Hepatic stellate cell (primary cell): ENCODE results near the gene TMEM150C.
"Not testable (repeated sequence)": the region's sequence is repeated elsewhere in the genome, so short reads cannot be mapped to it uniquely, and the experiment has no call there.

ENCODE experiments used
- DNase-seq: peaks from one replicate; pipeline ENCODE4 v3.0.0; 2011; ENCODE audit warnings: low spot score

The TMEM150C gene

DNA sequence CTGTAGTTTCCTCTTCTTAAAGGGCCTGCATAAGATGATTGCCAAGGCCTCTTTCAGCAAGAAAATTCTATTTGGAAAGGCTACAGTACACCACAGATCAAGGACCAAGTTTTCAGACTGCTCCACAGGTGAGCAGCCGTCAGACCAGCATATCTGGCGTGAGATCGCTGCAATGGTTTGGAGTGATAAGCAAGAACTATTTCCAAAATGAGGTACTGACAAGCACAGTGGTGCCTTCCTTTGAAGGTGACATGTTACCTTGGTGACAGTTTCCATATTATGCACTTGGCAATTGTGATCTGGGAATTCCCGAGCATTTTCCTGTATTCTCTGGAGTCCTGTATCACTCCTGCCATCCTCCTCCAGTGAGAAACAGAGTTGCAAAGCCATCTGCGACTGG, 7.3 kb upstream of the TMEM150C start:
- no peak for DNase-seq

DNA sequence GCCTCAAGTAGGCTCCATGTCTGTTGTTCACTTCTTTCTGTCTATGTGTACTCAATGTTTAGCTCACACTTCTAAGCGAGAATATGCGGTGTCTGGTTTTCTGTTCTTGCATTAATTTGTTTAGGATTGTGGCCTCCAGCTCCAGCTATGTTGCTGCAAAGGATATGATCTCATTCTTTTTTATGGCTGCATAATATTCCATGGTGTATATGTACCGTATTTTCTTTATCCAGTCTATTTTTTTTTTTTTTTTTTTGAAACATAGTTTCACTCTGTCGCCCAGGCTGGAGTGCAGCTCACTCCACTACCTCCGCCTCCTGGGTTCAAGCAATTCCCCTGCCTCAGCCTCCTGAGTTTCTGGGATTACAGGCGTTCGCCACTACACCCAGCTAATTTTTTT, 5.7 kb upstream of the TMEM150C start:
- no peak for DNase-seq

DNA sequence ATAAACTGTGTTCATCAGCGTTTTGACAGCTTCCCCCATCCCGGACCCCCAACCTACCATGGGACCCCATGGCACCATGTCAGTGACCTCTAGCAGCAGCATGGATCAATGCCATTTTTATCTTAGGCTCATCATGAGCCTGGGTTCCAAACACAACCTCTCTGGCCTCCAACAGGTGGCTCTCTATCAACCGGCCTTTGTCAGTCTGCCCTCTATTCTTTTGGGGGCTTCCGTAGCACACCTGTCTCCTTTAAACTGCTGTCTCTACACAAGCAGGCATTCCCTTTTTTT, 721 bp upstream of the TMEM150C start:
- DNase-seq, result no peak

DNA sequence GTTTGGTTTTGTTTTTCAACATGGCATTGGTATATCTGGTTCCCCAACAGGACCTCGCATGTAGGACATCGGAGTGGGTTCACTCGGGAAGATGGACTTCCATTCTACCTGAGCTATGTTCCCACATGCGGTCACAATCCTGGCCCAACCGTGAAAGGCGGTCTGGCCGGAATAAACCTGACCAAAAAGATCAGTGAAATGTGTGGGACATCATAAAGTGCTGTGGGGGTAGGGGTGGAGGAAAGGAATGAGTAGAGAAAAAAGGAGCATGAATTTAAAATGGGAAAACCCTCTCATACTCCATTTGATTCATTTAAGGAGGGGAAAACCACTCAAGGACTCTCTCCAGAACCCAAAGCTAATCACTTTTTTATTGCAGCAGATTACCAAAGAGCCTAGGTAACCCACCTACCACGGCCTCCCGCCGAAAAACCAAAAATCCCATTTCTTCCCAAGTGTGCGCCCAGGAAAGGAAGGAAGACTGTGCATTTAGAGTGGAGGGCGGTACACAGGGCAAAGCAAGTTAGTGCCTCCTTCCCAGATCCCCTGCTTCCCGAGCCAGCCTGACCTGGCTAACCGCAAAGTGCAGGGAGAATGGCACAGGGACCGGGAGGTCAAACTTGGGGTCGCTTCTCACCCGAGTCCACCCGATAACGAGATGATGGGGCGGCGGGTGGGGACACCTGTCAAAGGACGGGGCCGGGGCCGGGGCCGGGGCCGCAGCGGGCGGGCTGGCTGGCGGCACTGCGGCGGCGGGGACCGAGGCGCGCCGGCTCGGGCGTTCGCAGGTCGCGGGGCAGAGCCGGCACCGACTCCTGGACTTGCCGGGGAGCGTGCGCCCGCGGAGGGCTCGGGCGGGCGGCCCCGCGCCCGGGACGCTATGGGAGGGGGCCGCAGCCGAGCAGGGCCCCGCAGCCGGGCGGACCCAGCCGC, 669 bp downstream of the TMEM150C start:
- DNase-seq, result no peak

DNA sequence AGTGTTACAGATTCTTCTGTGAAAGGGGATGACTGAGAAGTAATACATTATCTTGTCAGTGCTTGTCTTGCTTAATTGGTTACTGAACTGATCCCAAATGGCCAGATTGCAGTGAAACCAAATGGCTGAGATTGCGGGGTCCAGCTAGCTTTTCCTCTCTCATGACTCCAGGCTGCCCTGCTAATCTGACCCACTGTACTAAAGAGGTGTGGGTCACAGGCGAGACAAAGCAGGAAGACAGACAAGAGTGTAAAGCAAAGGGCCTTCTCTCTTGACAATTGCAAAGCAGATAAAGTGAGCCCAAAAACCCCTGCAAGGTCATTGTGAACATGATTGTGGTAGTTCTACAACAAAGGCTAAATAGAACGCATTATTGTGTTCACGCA, 2.1 kb downstream of the TMEM150C start:
- no peak for DNase-seq

DNA sequence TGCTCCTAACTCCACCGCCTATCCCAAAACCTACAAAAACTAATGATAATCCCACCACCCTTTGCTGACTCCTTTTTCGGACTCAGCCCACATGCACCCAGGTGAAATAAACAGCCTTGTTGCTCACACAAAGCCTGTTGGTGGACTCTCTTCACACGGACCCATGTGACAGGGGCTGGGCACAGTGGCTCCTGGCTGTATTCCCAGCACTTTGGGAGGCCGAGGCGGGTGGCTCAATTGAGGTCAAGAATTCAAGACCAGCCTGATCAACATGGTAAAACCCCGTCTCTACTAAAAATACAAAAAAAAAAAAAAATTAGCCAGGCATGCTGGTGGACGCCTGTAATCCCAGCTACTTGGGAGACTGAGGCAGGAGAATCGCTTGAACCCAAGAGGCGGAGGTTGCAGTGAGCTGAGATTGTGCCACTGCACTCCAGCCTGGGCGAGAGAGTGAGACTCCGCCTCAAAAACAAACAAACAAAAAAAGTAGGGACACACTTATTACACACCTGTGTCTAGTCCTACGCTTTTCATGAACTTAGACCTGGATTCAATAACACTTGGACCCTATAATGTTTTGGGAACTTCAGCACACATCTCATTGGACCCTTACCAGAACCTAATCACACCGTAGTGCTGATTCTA, 2.6 kb downstream of the TMEM150C start:
- not testable (repeated sequence) for DNase-seq

DNA sequence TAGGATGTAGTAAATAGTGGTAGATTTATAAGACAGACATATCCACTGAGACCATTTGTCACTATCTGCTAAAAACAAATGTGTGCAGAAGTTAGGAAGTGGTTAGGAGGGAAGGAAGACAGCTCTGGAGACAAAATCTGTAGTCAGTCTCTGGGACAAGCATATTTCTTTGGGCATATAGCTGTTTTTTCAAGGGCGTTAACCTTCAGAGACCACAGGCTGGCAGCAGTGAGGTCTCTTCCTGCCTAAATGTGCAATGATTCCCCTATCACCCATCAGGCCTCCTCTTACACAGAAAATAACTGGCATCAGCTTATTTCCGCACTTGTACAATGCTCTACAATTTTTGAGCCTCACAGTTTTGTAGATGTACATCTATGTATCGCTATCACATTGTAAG, 6.5 kb downstream of the TMEM150C start:
- no peak for DNase-seq

DNA sequence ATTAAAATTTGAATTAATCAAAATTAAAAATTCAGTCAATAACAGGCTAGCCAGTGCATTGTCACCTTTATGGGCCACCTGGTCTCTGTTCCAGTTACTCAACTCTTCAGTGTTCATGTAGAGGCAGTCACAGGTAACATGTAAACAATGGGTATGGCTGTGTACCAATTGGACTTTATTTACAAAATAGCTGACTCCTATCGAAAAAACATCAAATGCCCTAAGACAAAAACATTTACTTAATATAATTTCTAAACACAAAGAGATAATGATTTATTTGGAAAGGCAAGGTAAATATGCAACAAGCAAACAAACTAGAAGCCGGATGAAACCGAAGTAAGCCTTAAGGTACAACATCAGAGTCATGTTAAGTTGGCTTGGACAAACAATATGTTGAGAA, 8.8 kb downstream of the TMEM150C start:
- no peak for DNase-seq

DNA sequence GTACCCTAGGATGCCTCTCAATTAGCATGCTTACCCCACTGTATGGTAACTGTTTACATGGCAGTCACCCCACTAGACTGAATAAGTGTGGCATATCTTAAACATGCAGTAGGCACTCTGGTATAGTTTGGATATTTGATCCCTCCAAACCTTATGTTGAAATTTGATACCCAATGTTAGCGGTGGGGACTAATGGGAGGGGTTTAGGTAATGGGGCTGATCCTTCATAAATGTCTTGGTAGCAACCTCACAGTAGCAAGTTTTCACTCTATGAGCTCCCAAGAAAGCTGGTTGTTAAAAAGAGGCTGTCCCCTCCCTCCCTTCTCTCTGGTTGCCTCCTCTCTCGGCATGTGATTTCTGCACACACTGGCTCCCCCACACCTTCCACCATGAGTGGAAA, 10.1 kb downstream of the TMEM150C start:
- DNase-seq, result no peak

DNA sequence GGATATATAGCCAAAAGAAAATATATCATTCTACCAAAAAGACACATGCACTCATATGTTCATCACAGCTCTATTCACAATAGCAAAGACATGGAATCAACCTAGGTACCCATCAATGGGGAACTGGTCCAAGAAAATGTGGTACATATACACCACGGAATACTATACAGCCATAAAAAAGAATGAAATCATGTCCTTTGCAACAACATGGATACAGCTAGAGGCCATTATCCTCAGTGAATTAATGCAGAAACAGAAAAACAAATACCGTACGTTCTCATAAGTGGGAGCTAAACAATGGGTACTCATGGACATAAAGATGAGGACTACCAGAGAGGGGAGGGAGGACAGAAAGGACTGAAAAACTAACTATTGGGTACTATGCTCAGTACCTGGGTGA, 13.9 kb downstream of the TMEM150C start:
- DNase-seq, result not testable (repeated sequence)

DNA sequence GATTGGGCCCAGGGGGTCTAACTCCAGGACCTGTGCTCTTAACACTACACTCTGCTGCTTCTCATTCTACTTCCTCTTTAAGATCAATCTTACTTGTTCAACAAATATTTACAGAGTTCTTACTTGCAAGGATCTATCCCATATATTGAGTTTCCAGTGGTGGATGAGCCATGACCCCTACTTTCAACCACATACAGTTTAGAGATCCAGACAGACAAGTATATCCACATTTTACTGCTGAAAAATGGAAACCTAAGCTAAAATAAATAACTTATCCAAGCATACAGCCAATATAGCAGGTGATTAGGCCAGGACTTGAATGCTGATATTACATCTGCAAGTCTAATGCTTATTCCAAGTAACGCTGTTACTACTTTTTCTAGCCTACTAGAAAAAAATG, 18.7 kb downstream of the TMEM150C start:
- DNase-seq, result no peak

DNA sequence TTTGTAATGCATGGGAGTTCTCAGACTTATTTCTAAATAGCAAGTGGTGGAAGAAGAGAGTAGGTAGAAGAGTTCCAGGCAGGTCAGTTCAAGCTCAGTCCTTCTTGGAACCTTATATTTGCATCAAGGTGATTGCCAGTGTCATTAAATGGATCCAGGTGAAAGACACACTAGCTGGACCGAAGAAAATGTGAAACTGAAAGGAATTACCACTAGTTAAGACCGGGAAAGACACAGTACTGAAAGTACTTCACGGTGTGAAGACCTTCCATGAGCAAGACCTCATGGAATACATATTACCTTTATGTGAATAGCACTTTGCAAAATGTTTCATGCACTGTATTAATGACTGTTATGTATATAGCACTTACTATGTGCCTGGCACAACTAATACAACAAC, 19.1 kb downstream of the TMEM150C start:
- no peak for DNase-seq

DNA sequence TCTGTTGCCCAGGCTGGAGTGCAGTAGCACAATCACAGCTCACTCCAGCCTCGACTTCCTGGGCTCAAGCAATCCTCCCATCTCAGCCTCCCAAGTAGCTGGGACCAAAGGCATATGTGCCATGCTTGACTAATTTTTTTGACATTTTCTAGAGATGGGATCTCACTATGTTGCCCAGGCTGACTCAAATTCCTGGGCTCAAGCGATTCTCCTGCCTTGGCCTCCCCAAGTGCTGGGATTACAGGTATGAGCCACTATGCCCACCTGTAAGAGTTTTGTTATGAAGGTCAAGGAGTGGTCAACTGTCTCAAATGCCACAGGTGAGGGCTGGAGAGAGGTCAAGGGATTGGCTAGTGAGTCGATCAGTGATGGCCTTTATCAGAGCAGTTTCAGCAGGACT, 32.5 kb downstream of the TMEM150C start:
- DNase-seq, result no peak

DNA sequence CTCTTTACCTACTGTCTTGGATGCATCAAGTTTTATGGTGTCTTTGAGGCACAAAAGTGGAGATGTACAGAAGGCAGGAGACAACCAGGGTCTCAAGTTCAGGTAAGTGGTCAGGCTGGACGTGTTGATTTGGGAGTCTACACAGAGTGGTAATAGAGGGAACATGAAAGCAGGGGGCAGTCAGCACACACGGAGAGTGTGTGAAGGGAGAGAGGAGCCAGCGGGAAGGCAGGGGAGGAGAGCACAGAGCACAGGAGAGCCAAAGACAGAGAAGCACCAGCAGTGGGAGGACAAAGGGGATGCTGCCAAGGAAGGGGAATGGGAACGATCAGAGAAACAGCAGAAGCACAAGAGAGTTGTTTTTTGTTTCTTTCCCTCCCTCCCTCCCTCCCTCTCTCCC, 32.9 kb downstream of the TMEM150C start:
- DNase-seq, result no peak

DNA sequence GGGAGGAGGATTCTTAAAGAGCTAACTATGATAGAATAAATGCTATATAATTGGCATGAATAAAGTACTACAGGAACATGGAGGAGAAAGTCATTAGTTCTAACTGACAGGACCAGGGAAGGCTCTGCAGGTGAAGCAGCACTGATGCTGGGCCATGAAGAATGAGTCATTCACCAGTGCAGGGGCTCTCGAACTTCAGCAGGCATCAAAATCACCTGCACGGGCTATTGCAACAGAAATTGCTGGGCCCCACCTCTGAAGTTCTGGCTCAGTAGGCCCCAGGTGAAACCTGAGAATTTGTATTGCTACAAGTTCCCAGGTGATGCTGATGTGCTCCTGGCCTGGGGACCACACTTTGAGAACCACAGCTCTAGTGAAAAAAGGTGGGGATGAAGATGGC, 33.7 kb downstream of the TMEM150C start:
- DNase-seq, result no peak

DNA sequence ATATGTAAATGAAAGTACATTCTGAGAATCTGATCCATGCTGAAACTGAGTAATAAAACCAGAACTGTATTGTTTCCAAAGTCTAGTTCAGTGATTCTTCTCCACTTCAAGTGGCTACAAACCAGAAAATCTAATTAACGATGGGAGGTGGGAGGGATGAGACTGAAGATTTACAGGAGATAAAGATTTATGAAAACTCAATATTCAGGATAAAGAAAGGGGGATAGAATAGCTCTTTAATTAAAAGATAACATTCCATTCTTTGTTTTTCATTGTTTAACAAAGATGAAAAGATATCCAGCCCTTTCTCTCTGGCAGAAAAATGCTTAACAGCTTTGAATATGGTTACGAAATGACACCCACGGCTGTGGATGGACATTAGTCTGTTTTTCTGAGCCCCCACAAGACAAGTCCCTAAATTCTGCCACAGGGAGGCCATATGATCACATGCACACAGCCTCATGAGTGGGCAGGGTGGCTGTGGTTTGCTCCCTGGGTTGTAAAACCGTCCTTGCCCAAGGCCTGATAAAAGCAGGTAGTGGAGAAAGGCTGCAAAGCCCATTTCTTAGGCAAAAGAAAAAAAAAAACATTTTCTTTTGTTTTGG, 36.4 kb downstream of the TMEM150C start:
- DNase-seq, result no peak

DNA sequence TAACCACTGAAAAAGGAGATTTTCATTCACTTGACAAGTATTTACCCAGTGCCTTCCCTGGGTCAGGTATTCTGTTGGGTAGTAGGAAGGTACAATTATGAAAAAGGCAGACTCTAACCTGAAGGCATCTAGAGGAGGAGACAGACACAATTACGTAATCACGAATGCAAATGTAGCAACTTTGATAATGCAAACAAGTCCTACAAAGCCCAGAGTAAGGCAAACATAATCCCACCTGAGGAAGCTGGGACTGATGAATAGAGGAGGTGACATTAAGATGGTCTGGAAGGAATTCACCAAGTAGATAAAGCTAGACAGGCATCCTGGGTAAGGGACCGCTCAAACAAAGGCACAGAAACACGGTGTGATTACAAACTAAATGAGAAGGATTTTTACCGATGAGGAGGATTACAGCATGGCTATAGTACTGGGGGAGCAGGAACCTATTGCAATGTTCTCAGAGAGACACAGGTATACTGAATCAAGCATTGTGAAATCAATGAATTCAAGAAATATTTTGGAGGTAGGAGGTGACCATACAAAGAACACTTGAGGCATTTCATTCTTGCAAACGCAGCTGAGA, 37.1 kb downstream of the TMEM150C start:
- DNase-seq, result no peak

DNA sequence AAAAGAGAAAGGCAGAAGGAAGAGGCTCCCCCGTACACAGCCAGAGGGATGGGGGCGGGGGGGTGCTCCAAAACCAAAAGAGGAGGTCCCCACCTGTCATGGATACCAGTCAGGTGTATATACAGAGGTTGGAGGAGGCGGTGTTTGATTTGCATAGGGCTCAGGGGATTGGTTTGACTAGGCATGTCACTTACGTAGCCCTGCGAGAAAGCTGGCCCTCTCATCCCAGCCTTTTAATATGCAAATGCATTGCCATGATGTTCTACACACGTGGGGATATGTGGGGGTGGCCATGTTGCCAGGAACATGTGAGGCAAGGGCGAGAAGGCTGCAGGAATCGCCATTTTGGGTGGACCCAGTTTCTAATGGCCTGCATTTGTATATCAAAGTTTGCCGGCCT, 38.6 kb downstream of the TMEM150C start:
- no peak for DNase-seq

DNA sequence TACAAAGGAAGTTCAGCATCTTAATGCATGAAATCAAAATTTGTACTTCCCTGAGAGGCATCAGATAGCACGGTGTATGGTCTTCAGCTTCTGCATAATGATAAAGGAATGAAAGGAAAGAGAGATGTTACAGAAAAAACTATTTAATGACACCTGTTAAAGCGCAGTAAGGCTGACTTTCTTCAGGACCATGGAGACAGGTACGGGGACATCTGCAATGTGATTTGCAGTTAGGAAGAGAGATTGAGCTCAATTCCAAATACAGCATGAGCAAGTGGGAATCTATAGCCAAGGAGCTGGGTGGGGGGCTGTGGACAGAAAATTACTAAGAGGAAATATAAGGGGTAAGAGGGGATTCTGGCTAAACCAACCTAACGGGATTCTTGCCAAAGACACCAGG, 39.3 kb downstream of the TMEM150C start:
- no peak for DNase-seq

DNA sequence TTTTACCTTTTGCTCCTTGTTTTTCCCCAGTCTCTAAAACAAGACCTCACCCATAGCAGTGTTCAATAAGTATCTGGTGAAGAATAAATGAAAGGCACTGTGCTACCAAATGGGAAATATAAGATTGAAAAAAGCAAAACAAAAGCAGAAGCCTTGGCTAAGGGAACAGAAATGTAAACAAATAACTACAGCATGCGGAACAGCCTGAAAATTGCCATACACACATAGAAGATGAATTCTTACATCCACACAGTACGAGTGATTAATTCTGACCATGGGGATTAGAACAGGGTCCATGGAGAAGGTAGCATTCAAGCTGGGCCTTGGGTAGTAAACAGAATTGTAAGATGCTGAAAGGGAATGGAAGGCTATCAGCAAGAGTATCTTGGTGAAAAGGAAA, 40.5 kb downstream of the TMEM150C start:
- DNase-seq, result no peak

DNA sequence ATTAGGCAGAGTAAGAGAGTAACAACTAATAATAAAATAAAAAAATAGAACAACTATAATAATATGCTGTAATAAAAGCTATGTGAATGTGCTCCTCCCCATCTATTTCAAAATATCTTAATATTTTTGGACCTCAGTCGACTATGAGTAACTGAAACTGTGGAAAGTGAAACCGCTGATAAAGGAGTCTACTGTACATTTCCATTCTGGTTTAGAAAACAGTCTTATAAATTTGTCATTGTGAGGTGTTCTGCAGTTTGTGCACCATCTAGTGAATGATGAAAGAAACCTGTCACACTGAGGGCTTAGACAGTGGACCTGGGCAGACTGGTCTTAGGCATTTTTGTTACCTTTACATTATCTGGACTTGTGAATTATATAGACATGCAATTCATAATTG, 42.0 kb downstream of the TMEM150C start:
- DNase-seq, result no peak

DNA sequence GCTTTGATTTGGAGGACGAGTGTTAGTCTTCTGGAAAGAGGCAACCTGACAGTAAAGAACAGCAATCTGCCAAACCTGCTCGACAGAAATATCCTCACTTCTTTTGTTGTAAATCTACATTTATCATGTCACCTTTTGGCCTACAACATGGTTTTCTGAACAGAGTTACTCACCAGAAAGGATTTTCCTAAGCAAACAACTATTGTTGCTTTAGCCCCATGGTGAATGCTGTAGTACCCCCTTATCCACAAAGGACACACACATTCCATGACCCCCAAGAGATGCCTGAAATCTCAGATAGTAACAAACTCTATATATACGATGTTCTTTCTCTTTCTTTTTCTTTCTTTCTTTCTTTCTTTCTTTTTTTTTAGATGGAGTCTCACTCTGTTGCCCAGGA, 42.7 kb downstream of the TMEM150C start:
- no peak for DNase-seq

DNA sequence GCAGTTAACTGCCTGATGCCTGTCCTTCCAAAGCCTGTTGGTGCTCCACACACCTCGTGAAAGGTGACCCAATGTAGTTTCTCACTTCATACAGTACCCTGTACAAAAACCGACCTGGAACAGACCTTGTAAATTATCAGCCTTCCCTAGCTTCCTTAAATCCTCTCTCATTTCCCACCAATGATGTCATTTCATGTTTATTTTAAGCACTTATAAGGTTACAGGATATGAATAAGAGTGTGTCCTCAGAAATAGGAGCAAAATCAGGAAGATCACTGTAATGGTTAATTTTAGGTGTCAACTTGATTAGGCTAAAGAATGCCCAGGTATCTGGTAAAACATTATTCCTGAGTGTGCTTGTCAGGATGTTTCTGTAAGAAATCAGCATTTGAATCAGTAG, 44.7 kb downstream of the TMEM150C start:
- DNase-seq, result no peak
